Jurkat, Clone E6-1 (cell line): ENCODE results near the gene FBP1.
"Not testable (repeated sequence)": the region's sequence is repeated elsewhere in the genome, so short reads cannot be mapped to it uniquely, and the experiment has no call there.

Experiments used
- DNase-seq: peaks from one replicate; pipeline ENCODE4 v3.0.0-alpha.2; 2011; ENCODE audit warnings: low read depth, low spot score
- H3K4me3 ChIP-seq: 2 replicates; pipeline ENCODE4 v1.5.1; 2011; ENCODE audit warnings: mild to moderate bottlenecking, low read length, control low read depth, moderate library complexity

FBP1 gene

DNA sequence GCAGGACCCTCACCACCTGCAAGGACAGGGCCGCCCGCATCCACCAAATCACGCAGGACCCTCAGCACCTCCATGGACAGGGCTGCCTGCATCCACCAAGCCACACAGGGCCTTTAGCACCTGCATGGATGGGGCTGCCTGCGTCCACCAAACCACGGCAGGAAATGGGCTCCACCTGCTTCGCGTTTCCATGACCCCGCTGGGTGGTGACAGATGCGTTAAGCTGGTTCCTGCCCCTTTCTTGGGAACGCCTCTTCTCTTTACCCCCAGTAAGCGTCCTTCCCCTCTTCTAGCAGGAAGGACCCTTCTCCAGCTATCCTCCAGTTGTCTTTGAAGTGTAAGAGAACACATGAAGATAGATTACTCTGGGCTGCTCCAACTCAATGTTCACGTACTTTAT, 13.5 kb downstream of the FBP1 start:
- DNase-seq = peak; percentile 54
- H3K4me3 ChIP-seq = no peak overlapping the region

DNA sequence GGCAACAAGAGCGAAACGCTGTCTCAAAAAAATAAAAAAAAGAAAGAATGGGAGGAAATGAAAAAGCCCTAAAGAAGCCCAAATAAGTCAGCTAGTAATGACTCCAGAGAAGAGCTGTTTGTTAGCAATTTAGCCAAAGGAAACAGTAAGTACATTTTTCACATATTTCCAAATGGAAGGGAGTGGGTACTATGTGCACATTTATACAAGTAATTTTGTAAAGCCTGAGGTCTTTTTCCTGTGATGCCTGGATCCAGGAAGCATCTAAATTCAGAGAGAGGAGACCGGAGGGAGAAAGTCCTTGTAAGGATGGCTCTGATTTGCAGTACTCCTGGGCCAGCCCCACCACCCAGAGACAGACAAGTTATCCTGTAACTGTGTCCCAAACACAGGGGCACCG, 14.7 kb downstream of the FBP1 start:
- DNase-seq = no peak
- H3K4me3 ChIP-seq = no peak overlapping the region

DNA sequence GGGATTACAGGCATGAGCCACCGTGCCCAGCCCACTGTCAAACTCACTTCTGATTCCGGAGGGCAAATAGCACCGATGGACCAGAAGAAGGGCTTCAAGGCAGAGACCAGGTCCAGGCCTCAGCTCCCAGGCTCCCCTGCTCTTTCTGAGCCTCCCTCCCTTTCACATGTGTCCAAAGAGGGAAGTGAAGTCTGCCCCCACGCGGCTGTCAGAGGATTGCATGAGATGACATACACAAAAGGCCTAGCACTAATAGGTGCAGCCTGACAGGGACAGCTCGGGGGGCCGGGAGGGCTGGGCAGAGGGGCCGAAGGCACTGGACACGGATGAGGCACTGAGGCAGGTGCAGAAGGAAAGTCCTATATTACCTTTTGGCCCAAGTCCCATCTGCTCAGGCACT, 16.1 kb downstream of the FBP1 start:
- no peak overlapping the region for H3K4me3 ChIP-seq
- DNase-seq = peak; percentile 21

DNA sequence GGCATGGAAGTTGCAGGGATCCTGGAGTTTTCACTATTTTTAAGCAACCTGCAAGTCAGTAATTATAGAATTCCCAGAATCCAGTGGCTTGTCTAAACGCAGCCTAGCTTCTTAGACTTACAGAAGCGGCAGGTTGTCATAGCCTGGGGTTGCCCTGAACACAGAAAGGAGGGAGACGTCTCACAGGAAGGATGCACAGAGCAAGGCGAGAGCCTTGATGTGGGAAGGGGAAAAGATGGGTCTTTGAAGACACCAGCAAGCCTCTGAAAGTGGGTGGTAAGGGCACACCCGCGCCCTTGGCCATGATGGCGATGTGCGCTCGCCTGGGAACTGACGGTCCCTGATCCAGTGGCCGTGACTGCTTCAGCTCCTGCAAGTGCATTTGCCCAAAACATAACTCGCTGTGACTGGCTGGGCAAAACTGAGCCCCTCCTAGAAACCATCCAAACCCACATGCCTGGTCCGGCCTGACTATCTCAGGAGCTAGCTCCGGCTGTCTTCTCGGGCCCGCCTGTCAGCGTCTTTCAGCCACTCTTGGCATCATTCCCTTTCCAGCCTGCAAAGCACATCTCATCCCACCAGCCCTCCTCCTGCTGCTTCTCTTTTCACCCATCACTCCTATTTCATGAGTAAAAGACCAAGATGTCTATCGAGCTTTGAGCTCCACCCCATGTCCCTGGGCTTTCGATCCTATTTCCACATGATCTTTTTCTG, 17.1 kb downstream of the FBP1 start:
- DNase-seq = peak; percentile 59
- H3K4me3 ChIP-seq = no peak overlapping the region

DNA sequence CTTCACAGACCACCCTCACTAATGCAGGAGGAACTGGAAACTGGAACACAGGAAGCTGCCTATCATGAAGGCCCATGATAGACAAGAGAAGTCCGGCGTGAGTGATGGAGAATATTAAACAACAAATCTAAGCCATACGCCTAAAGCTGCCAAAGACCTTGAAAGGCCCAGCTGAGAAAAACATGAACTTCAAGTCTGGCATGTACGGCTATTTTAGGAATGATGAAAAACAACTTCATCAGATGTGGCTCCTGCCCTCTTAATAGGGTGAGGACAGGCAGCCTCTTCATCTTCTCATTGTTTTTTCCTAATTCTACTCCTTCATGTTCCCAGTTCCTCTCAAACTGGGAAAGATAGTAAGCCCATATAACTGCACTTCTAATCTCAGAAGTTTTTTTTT, 20.3 kb downstream of the FBP1 start:
- no peak overlapping the region for H3K4me3 ChIP-seq
- DNase-seq = no peak

DNA sequence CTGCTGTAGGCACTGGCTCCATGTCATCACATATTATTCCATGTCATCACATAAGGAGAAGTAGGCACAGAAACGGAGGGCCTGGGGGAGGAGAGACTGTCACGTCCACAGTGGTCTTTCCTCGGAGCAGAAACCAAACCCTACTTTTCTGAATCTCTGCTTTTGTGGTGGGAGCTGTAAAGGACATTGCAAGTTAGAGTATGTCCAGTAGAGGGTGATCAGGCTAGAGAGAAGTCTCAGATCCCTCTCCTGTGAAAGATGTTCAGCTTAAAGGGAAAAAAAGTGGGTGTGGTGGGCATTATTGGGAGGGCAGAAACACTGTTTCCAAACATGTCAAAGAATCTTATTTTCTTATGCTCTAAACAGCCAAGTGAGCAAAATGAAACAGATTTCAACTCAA, 26.3 kb downstream of the FBP1 start:
- DNase-seq = no peak
- H3K4me3 ChIP-seq = no peak overlapping the region

DNA sequence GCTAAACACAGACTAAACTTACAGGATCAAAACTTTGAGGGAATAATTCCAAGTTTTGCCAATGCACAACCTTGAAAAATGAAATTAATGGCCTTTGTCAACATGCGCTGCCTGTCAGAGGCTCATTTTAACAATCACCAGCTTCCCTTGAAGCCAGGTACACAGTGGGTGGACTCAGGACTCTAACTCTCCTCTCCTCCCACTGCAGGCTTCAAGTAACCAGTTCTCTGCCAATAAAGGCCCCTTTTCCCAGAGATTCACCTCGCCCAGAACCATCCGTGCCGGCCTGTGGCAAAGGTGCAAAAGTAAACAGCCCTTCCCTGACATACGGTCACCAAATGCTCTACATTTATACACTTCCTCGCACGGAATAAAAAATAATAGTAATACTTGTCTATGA, 27.2 kb downstream of the FBP1 start:
- H3K4me3 ChIP-seq = no peak overlapping the region
- DNase-seq = no peak

DNA sequence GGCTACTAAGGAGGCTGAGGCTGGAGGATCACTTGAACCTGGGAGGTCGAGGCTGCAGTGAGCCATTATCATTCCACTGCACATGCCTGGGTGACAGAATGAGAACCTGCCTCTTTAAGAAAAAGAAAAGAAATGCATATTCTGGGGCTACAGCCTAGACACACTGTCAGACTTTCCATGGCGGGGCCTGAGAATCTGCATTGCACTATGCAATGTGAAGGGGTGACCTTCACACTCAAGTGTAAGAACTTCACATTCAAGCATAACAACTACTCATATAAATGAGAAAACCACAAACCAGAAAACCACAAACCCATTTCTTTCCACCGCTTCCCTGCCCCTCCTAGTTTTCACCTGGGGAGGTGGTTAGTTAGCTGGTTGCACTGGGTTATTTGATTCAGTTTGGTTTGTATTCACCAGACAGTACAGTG, 27.7 kb downstream of the FBP1 start:
- H3K4me3 ChIP-seq = no peak overlapping the region
- DNase-seq = peak; percentile 52

DNA sequence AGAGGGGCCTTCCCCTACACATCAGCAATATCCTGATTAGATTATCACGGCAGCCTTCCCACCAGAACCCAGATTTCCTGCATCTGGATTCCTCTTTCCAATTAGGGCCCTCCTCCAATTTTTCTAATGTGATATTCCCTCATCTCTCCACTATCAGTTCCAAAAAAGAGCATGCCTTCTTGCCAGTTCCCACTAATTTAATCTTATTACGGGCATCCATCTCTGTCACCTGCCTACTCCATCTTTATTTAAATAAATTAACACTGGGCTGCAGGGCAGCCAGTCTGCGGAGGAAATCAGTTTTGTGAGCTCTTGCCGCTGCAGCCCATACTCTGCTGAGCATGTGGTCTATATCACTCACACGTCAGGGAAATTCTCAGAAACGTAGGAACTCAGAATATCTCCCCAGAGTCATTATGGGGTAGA, 29.1 kb downstream of the FBP1 start:
- no peak for DNase-seq
- no peak overlapping the region for H3K4me3 ChIP-seq

DNA sequence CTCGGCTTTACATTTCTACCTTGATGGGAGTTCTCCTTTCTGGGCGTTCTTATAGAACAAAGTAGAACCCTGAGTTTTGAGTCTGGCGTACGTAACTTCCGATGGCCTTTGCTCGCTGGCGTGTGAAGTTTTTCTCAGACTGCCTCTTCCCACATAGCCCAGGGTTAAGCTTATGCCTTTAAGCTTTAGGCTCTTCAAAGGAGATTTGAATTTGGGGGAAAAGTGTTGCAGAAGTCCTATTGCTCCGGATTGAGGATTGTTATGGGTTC, 32.0 kb downstream of the FBP1 start:
- H3K4me3 ChIP-seq = no peak overlapping the region

DNA sequence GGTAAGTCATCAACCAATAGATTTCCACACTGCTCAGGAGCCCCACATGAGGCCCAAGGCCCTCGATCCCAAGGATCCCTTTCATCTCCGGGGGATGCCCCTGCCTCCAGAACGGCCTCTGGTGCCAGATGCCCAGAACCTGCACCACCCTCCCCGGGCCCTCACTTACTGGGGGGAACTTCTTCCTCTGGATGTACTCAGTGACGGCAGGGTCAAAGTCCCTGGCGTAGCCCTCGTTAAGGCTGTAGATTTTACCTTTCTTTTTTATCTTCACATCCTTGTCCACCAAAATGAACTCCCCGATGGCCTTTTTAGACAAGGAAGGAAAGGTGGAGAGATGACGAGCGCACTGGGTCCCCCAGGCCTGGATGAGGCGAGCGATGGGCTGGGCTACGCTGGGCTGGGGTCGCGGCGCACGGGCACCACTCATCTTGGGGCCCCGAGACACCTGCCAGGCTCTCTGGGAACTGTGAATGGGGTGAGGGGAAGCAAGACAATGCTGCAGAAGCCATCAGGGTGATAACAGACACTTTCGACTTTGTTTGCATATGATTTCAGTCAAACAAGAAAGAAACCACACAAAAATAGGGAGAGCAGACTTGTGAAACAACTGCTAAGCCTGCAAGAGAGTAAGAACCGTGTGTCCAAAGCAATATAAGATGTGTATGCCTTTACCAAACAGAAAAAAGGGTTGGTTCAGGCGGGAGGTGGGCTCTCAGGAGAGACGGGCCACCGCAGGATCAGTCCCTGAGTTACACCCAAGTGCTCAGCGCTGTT, 32.5 kb downstream of the FBP1 start:
- DNase-seq = no peak

More for the DNA sequence above, 32.0 kb downstream of the FBP1 start:
- no peak for DNase-seq

DNA sequence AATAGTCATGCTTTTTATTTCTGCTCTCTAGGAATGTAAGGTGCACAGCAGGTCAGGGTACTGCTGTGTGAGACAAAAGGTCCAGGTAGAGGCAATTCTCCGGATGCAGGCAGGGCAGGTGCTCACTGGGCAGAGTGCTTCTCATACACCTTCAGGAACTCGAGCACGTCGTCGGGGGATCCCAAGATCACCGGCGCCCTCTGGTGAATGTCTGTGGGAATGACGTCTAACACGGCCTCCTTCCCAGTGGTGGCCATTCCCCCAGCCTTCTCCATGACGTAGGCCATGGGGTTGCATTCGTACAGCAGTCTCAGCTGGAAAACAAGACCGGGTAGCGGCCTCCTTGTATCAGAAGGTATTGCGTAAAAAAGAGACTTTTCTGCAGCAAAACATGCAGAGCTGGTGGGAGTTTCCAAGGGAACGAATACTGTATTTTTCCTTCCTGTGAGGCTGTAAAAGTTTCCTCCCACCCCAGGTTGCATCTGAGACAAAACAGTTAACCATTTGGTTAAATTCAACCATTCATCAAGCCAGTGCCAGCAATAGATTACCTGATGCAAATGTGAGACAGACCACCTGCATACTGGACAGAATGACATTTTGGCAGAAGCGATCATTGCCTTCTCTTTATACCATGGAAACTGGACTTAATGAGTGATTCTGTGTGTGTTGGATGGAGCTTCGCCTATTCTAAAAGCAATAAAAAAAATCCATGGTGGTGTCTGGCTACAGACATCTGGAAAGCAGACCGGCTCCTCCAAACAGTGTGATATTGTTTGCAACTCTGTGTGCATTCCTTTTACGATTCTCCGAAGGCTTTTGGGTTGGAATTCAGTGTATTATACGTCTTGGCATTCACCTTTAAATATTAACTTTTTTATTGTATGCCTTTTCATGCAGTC, 35.8 kb downstream of the FBP1 start:
- DNase-seq = peak; percentile 35

More for the DNA sequence above, 32.5 kb downstream of the FBP1 start:
- no peak overlapping the region for H3K4me3 ChIP-seq

DNA sequence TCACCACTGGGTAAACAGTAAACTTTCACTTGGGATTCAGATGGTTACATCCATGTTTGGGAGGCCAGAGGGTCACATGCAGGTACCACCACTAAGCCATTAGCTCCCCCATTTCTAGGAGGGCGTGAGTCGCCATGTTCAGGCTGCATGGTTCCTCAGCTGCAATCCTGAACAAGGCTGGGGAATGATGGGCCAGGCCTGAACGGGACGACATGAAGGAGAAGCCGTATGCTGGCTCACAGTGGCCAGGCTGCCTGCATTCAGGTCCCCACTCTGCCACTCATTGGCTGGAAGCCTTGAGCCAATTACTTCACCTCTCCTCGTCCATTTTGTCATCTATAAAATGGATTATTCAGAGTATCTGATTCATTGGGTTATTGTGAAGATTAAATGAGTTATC, 36.7 kb downstream of the FBP1 start:
- H3K4me3 ChIP-seq = no peak overlapping the region
- no peak for DNase-seq

More for the DNA sequence above, 35.8 kb downstream of the FBP1 start:
- H3K4me3 ChIP-seq = no peak overlapping the region

DNA sequence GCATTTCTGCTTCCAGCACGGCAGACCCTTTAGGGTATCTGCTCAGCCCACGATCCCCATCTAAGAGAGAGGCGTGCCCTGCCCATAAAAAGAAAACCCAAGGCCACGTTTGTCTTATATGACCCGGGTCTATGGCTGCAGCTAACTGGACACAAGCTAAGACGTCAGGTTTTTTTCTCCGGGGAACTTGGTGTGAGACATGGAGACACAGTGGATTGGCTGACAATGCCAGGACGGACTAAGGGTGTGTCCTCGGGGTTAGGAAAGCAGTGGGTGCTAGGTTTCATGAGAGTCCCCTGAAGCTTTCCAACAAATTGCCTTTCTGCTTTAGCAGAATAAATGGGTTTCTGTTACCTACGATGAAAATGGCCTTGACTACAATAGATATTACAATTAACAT, 38.6 kb downstream of the FBP1 start:
- DNase-seq = no peak

DNA sequence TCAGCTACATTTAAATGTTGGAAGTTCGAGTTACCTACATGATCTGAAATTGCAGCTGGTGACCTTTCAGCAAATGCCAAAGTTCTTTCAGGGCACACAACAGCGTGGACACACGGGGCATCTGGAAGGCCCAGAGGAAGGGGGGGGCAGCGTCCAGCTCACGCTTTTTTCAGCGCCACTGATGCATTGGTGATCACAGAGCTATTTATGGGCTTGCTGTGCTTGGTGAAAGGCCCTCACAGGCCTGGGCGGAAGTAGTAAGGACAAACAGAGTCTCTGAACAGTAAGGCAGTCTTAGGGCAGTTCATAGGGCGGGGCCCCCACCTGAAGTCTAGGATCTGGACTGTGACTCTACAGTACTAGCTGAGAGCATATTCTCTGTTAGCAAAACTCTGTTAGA, 39.1 kb downstream of the FBP1 start:
- H3K4me3 ChIP-seq = no peak overlapping the region
- no peak for DNase-seq

More for the DNA sequence above, 38.6 kb downstream of the FBP1 start:
- H3K4me3 ChIP-seq = no peak overlapping the region

DNA sequence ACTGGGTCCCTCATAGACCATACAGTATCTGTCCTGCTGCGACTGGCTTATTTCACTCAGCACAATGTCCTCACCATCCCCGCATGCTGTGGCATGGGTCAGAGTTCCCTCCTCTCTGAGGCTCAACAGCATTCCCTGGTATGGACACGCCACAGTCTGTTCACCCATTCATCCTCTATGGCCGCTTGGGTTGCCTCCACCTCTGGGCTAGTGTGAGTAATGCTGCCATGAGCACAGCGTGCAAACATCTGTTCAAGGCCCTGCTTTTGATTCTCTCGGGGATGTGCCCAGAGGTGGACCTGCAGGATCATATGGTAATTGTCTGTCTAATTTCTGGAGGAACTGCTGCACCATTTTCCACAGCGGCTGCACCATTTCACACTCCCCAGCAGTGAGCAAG, 40.2 kb downstream of the FBP1 start:
- H3K4me3 ChIP-seq = no peak overlapping the region
- DNase-seq = no peak

DNA sequence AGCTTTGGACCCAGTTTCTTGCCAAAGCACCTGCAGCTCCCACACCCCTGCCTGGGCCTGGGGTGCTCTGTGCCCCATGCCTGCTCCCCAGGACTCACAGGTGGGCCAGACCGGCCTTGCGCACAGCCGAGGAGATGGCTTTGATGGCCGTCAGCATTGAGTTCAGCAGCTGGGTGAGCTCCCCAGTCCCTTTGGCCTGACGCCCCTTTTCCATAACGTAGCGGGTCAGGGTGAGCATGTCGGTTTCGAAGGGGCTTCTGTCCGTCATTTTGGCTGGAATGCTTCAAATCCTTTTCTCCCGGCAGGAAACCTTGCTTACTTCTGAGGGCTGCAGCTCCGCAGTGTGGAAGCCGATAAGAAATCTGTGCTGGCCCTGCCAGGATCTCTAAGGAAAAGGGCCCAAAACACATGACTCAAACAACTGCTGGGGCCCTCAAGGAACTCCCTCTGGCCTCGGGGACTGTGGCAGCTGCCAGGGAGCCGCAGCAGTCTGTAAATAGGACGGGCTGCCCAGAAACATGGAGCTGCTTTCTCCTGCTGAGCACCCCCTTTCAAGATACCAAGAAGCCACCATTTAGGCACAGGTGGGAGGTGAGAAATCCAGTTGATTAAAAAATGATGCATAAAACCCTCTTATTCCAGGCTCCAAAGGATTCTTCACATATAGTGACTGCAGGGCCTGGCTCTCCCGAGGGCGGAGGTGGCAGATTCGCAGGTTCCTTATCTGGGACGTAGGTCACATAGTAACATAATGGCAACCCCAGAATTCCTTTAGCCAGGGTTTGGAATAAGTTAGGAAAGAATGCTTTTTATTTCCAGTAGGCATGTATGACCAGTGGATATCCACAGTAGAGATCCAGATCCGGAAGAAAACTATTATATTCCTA, 45.6 kb downstream of the FBP1 start, which contains the start of gene FBP2:
FBP2 (minus strand) TSS at position 366 of the 887 bp plus-strand sequence; CDS start at position 268, 98 bp downstream.
- no peak within 1 kb of the TSS for H3K4me3 ChIP-seq
- no peak for DNase-seq

DNA sequence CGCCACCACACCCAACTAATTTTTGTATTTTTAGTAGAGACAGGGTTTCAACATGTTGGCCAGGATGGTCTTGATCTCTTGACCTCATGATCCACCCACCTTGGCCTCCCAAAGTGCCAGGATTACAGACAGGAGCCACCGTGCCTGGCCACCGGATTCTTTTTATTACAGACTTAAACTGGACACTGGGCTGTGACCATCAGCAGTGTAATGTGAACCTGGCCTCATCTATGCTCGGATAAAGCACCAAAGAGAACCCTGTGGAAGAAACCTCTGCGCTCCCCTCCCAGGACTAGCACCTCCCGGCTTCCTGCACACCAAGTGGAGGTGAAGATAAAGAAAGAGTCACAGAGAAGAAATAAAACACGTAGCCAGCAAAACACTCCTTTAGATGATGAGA, 46.6 kb downstream of the FBP1 start:
- not testable (repeated sequence) for DNase-seq, H3K4me3 ChIP-seq

DNA sequence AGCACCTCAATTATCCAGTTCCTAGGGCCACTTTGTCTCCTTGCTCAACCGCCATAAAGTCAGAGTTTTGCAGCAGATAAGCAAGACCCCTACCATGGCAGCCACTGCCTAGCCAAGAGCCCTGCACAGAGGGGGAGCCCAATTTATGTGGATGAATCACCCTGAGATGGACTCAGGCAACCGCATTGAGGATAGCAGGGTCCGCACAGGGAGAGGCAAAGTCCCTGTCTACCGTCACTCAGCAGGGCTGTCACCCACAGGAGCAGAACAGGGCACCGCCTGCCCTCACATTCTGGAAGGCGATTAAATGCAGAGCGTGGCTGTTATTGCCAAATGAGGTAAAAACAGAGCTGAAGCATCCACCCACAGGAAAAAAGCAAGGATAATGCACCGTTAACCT, 47.4 kb downstream of the FBP1 start:
- no peak overlapping the region for H3K4me3 ChIP-seq
- no peak for DNase-seq
